Measurements from ENCODE around the gene TMEM120B.
"Not testable (repeated sequence)": the region's sequence is repeated elsewhere in the genome, so short reads cannot be mapped to it uniquely, and the experiment has no call there.

TMEM120B gene

GRCh38 chr12:121712461-121713256 is at the start of gene TMEM120B:
TSS of gene TMEM120B (plus strand) at chr12:121712752. CDS start at chr12:121712896, 144 bp downstream.
- no peak for DNase-seq (ENCODE audit: extremely low read depth, low read depth)
- TF ChIP-seq, protein P1, sequence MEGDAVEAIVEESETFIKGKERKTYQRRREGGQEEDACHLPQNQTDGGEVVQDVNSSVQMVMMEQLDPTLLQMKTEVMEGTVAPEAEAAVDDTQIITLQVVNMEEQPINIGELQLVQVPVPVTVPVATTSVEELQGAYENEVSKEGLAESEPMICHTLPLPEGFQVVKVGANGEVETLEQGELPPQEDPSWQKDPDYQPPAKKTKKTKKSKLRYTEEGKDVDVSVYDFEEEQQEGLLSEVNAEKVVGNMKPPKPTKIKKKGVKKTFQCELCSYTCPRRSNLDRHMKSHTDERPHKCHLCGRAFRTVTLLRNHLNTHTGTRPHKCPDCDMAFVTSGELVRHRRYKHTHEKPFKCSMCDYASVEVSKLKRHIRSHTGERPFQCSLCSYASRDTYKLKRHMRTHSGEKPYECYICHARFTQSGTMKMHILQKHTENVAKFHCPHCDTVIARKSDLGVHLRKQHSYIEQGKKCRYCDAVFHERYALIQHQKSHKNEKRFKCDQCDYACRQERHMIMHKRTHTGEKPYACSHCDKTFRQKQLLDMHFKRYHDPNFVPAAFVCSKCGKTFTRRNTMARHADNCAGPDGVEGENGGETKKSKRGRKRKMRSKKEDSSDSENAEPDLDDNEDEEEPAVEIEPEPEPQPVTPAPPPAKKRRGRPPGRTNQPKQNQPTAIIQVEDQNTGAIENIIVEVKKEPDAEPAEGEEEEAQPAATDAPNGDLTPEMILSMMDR (IDR thresholded peaks at IDR 0.05; ENCODE audit: low read depth, low read length, missing control alignments), result no peak

GRCh38 chr12:121663610-121663929 is 49.0 kb upstream of the TMEM120B start:
- no peak overlapping the region for H3K4me3 ChIP-seq (replicated peaks; ENCODE audit: low read depth, low read length)
- DNase-seq (ENCODE audit: extremely low read depth, low read depth), result no peak
- TF ChIP-seq, protein P1 (IDR thresholded peaks at IDR 0.05; ENCODE audit: low read depth, low read length, missing control alignments), result no peak

More at GRCh38 chr12:121712461-121713256, at the start of gene TMEM120B:
- H3K4me3 ChIP-seq (replicated peaks; ENCODE audit: low read depth, low read length), result peak within 1 kb of the TSS; percentile 91

- not testable (repeated sequence) for H3K4me3 ChIP-seq (replicated peaks; ENCODE audit: low read depth, low read length); DNase-seq (ENCODE audit: extremely low read depth, low read depth)
Observed at GRCh38 chr12:121666829-121667228, 45.7 kb upstream of the TMEM120B start.

DNA sequence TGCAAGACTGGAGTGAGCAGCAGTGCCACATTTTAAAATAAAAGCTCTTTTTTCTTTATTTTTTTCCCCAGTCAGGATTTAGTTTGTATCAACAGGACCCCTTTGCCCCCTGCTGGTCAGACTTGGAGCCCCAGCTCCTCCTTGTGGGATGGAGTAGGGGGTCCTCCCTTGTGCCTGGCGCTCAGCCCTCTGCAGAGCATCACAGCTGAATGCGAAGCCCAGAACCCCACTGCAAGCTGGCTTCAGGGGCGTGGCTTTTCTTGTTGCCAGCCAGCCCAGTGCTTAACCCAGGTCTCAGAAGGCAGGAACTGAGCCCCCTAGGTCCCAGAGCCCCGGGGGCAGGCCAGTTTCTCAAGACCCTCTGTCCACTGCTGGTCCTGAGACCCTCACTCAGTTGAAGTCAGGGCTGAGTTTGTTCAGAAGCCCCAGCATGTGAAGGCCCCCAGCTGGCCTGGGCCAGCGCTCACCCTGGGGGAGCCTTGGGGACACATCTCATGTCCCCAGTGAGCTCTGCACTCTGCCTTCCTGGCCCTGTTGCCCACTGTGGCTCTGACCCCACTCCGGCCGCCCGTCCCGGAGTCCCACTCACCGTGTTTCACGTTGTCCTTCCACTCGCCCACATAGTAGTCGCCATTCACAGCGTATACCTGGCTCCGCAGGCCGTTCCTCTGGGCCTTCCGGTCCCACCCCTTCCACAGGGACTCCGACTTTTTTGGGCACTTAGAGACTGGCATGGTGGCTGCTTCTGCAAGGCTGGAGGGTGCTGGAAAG is 43.6 kb upstream of the TMEM120B start:
- DNase-seq (ENCODE audit: extremely low read depth, low read depth), result no peak
- TF ChIP-seq, protein P1 (IDR thresholded peaks at IDR 0.05; ENCODE audit: low read depth, low read length, missing control alignments), result peak; percentile 83
- no peak overlapping the region for H3K4me3 ChIP-seq (replicated peaks; ENCODE audit: low read depth, low read length)

DNA sequence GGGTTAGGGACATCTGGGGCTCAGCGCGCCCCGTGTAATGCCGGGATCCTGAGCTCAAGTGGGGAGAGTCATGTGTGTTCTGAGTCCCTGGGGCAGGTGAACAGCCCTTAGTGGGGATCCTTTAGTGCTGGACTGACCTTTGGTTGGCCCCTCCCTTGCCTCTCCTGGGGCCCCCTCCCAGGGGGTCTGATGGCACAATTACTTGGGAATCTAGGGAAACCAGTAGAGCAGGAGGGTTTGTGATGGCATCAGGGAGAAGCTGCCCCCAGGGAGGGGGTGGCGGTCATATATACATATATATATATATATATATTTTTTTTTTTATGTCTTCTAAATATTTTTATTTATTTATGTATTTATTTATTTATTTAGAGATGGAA is 43.0 kb upstream of the TMEM120B start, which contains the start of gene MORN3:
Gene MORN3 (minus strand): TSS at position 134 of the 380 bp plus-strand sequence. CDS start 171 bp downstream, outside the sequence.
- TF ChIP-seq, protein P1 (IDR thresholded peaks at IDR 0.05; ENCODE audit: low read depth, low read length, missing control alignments), result no peak
- no peak for DNase-seq (ENCODE audit: extremely low read depth, low read depth)
- H3K4me3 ChIP-seq (replicated peaks; ENCODE audit: low read depth, low read length), result no peak within 1 kb of the TSS

DNA sequence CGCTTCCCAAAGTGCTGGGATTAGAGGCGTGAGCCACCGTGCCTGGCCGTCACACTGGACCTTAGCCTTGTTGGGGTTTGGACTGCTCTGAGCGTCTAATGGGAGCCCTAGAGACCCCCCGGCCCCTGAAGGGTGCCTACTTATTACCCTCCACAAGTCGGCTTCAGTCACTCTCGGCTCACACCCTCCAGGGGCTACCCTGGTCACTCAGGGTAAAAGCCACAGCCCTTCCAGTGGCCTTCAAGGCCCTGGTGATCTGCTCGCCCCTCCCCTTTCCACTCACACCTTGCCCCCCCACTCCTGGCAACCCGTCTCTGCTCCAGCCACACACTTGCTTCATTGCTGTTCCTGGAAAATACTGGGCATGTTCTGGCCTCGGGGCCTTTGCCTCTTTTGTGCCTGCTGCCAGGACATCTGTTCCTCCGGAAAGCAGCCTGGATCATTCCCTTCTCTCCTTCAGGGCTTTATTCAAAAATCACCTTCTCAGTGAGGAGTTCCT is 39.5 kb upstream of the TMEM120B start:
- DNase-seq (ENCODE audit: extremely low read depth, low read depth), result no peak
- peak overlapping the region; percentile 53 for H3K4me3 ChIP-seq (replicated peaks; ENCODE audit: low read depth, low read length)
- TF ChIP-seq, protein P1 (IDR thresholded peaks at IDR 0.05; ENCODE audit: low read depth, low read length, missing control alignments), result no peak

DNA sequence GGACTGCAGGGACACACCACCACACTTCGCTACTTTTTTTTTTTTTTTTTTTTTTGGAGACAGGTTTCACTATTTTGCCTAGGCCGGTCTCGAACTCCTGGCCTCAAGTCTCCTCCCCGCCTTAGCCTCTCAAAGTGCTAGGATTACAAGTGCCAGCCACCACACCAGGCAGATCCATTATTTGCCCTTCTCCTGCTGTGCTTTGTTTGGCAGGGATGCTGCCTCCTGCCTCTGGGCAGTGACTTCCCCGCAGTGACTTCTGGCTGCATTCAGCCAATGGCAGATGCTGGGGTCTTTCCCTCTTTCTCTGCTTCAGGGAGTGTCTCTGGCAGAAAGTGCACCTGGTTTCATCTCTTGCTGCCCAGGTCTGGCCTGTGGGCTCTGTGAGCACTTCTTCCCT is 36.4 kb upstream of the TMEM120B start:
- DNase-seq (ENCODE audit: extremely low read depth, low read depth), result no peak
- TF ChIP-seq, protein P1 (IDR thresholded peaks at IDR 0.05; ENCODE audit: low read depth, low read length, missing control alignments), result no peak
- H3K4me3 ChIP-seq (replicated peaks; ENCODE audit: low read depth, low read length), result no peak overlapping the region

Data from HFF-Myc (cell line).